Measurements from ENCODE around the gene PMFBP1. TPM values are rescaled to one million over a fixed set of nuclear protein-coding genes. Genes with fewer than 3 reads are reported as not detected.

Gene PMFBP1
- total and polyA plus RNA-seq, 2 of the 4 experiments (the other 2 are of a cell fraction): under 0.01 TPM; not detected in 1

- no peak overlapping the region for H4K91ac ChIP-seq (ENCODE audit: insufficient read depth, low read depth, low read length)
- H2BK20ac ChIP-seq (ENCODE audit: low read depth, low read length): no peak overlapping the region
- no peaks in the 10 kb centered on the region; the same call in 1 of the 2 replicates for H3K9me1 ChIP-seq (ENCODE audit: insufficient read depth, low read length)
- CTCF ChIA-PET: no interaction called here
- ATAC-seq (ENCODE audit: low read depth): no peak
- in situ Hi-C loops (cut with MboI; ENCODE audit: low sequenced_read_pairs) (no loop called here), intact Hi-C loops (cut with micrococcal nuclease) (no loop called here), dilution Hi-C loops (cut with HindIII; ENCODE audit: low sequenced_read_pairs, unreplicated experiment) (no loop called here)
- no peaks in the 10 kb centered on the region for H3K27me3 ChIP-seq (ENCODE audit: control insufficient read depth, insufficient read depth, low read length)
- POLR2A ChIA-PET (ENCODE audit: unreplicated experiment): no interaction called here
- H4K5ac ChIP-seq (ENCODE audit: low read depth, low read length): no peak overlapping the region
- no peak overlapping the region for H2AK9ac ChIP-seq (replicated peaks; ENCODE audit: low read depth, low read length, poor library complexity)
- no peak overlapping the region for H3K18ac ChIP-seq (ENCODE audit: low read depth, low read length)
- no TSS peak for BruUV-seq (replicated peaks)
- H3K23ac ChIP-seq (ENCODE audit: low read depth, low read length): no peak overlapping the region
- H3K27ac ChIP-seq (ENCODE audit: insufficient read depth, low read length): no peak overlapping the region
- H2BK120ac ChIP-seq (ENCODE audit: low read depth, low read length): no peak overlapping the region
- no peak overlapping the region for H2BK15ac ChIP-seq (ENCODE audit: low read depth, low read length)
- no peak overlapping the region for H3K4me2 ChIP-seq (ENCODE audit: low read depth, low read length)
- no peaks in the 10 kb centered on the region for H3K9me3 ChIP-seq (ENCODE audit: control insufficient read depth, insufficient read depth, low read length)
- H4K20me1 ChIP-seq (ENCODE audit: insufficient read depth, low read length): no peaks in the 10 kb centered on the region
- DNase-seq: no peak
- H3K4me1 ChIP-seq (ENCODE audit: control insufficient read depth, insufficient read depth, low read length): no peaks in the 10 kb centered on the region
- no peak overlapping the region for H2AFZ ChIP-seq (replicated peaks; ENCODE audit: low read length, poor library complexity)
- H3K14ac ChIP-seq (replicated peaks; ENCODE audit: low read depth, low read length): no peak overlapping the region
- H3K36me3 ChIP-seq (ENCODE audit: control insufficient read depth, insufficient read depth, low read length): peaks cover 90% of the 10 kb centered on the region
- no peak overlapping the region for H3K4ac ChIP-seq (ENCODE audit: low read depth, low read length)
- TF ChIP-seq POLR2A (IDR thresholded peaks at IDR 0.05; ENCODE audit: low read depth, low read length) (no peak), FOS (IDR thresholded peaks at IDR 0.05; ENCODE audit: low read depth, low read length) (no peak), RAD21 (IDR thresholded peaks at IDR 0.05; ENCODE audit: low read length) (no peak), MAZ (IDR thresholded peaks at IDR 0.05; ENCODE audit: borderline replicate concordance, low read depth, low read length) (no peak), CEBPB (IDR thresholded peaks at IDR 0.05; ENCODE audit: low read depth, low read length) (no peak), MAFK (IDR thresholded peaks at IDR 0.05; ENCODE audit: low read depth, low read length) (no peak), NFE2L2 (IDR thresholded peaks at IDR 0.05; ENCODE audit: low read depth, low read length) (no peak), RCOR1 (IDR thresholded peaks at IDR 0.05; ENCODE audit: insufficient replicate concordance, low read length) (no peak), BHLHE40 (IDR thresholded peaks at IDR 0.05; ENCODE audit: low read depth, low read length) (no peak), CHD1 (IDR thresholded peaks at IDR 0.05; ENCODE audit: low read depth, low read length) (no peak), CTCF (conservative IDR thresholded peaks at IDR 0.05; ENCODE audit: low read depth, low read length) (no peak)
- no peak overlapping the region for H2AK5ac ChIP-seq (ENCODE audit: low read depth, low read length)
- no peak overlapping the region for H3K56ac ChIP-seq (ENCODE audit: extremely low read depth, insufficient read depth, low read length)
- H3K9ac ChIP-seq (ENCODE audit: low read depth, low read length): no peak overlapping the region
- no peak overlapping the region for H2BK5ac ChIP-seq (ENCODE audit: low read depth, low read length, poor library complexity, severe bottlenecking)
- 95% methylated on average over 8 of the region's 17 CpGs; no CpG with 5 or more reads in 1 of the 2 experiments for WGBS, 2 experiments (ENCODE audit: extremely low coverage in 2 of 2, insufficient read length in 1 of 2)
- H3K4me3 ChIP-seq (ENCODE audit: insufficient read depth, low read depth, low read length): no peak overlapping the region
- H4K8ac ChIP-seq (ENCODE audit: low read depth in 2 of 2, low read length in 2 of 2): no peak overlapping the region
- H3K79me1 ChIP-seq (ENCODE audit: low read depth in 1 of 2, low read length in 2 of 2): no peaks in the 10 kb centered on the region
Observed at GRCh38 chr16:72107371-72107770, 64.6 kb downstream of the PMFBP1 start.

Measured in IMR-90 (cell line).